CD4-positive, alpha-beta T cell (primary cell): ENCODE measurements around the gene SKAP1. TPM values are rescaled to one million over a fixed set of nuclear protein-coding genes. Genes with fewer than 3 reads are reported as not detected.

Source experiments
- ATAC-seq: fragments of 200-7000 bp; cut with Tn5 transposase; one replicate; pipeline ENCODE4 v1.10.0; 2022; ENCODE audit warnings: mild to moderate bottlenecking; ENCODE audit not compliant: poor library complexity
- CTCF ChIA-PET: fragments of 350-600 bp; sonication (Branson Sonifier 250); formaldehyde crosslinking; loops from one replicate; lab custom pipeline; 2021; ENCODE audit warnings: antibody characterized with exemption, inconsistent platforms; lab: Charles Lee
- POLR2A ChIA-PET: fragments of 350-600 bp; sonication (Branson Sonifier 250); formaldehyde crosslinking; loops from one replicate; lab custom pipeline; 2021; ENCODE audit warnings: antibody characterized with exemption, inconsistent platforms; lab: Charles Lee
- DNase-seq, 14 experiments: peaks; one replicate each; pipeline ENCODE4 v3.0.0-alpha.2; 2013 to 2020; ENCODE audit warnings: mixed read lengths in 2 of 14
- H3K27ac ChIP-seq, 2 donors: one replicate each; pipeline versions ENCODE4 v1.5.1 to v1.7.0; 2013; ENCODE audit warnings: low read length in 2 of 2, low read depth in 1 of 2, mild to moderate bottlenecking in 1 of 2
- H3K27me3 ChIP-seq, 2 experiments: 1 replicate in 1 of 2; 2 replicates in 1 of 2; pipeline versions ENCODE4 v1.6.1 to v1.7.0; 2013; ENCODE audit warnings: low read length in 2 of 2, control low read depth in 1 of 2, mild to moderate bottlenecking in 1 of 2, moderate library complexity in 1 of 2; ENCODE audit not compliant: insufficient read depth in 2 of 2, control insufficient read depth in 1 of 2
- H3K36me3 ChIP-seq: one replicate; pipeline ENCODE4 v1.6.1; 2013; ENCODE audit warnings: low read length, control low read depth; ENCODE audit not compliant: insufficient read depth
- H3K4me1 ChIP-seq: one replicate; pipeline ENCODE4 v1.6.1; 2013; ENCODE audit warnings: low read length, control low read depth; ENCODE audit not compliant: insufficient read depth
- H3K4me3 ChIP-seq: one replicate; pipeline ENCODE4 v1.5.1; 2013; ENCODE audit warnings: mild to moderate bottlenecking, low read length, moderate library complexity
- H3K9me3 ChIP-seq, 2 experiments: 1 replicate in 1 of 2; 2 replicates in 1 of 2; pipeline versions ENCODE4 v1.6.1 to v1.7.0; 2013; ENCODE audit warnings: low read length in 2 of 2, mild to moderate bottlenecking in 2 of 2, control low read depth in 1 of 2, moderate library complexity in 1 of 2; ENCODE audit not compliant: control insufficient read depth in 1 of 2, insufficient read depth in 1 of 2
- H3K27ac Mint-ChIP-seq: one replicate; pipeline ENCODE4 v1.8.0; 2020; ENCODE audit warnings: mixed read lengths
- H3K27me3 Mint-ChIP-seq: one replicate; pipeline ENCODE4 v1.8.0; 2021; ENCODE audit warnings: mixed read lengths
- H3K36me3 Mint-ChIP-seq: one replicate; pipeline ENCODE4 v1.8.0; 2021; ENCODE audit warnings: low read depth, mixed read lengths
- H3K4me1 Mint-ChIP-seq: one replicate; pipeline ENCODE4 v1.8.0; 2021; ENCODE audit warnings: low read depth, mixed read lengths
- H3K4me3 Mint-ChIP-seq: one replicate; pipeline ENCODE4 v1.8.0; 2020; ENCODE audit warnings: mild to moderate bottlenecking, mixed read lengths
- H3K9me3 Mint-ChIP-seq: one replicate; pipeline ENCODE4 v1.8.0; 2020; ENCODE audit warnings: mixed read lengths
- intact Hi-C, 2 experiments: fragments of 100-400 bp; cut with DNase I in 1 of 2; cut with micrococcal nuclease in 1 of 2; formaldehyde crosslinking; loops; one replicate each; pipeline versions ENCODE4 v1.15.1 to v1.9.0; 2023 to 2025; cut with DNase I, micrococcal nuclease
- total RNA-seq, 174 experiments: library from RNA in 2 of 174; stranded (reverse) in 2 of 174; gene quantifications; one replicate each; pipeline ENCODE4 v1.2.3 and lab custom pipeline; 2021 to 2026
- TF ChIP-seq, protein P1 (sequence below): fragments of 200-600 bp; IDR thresholded peaks from one replicate; pipeline ENCODE4 v1.8.0; 2022; ENCODE audit warnings: antibody characterized with exemption, mild to moderate bottlenecking

SKAP1 gene
- total RNA-seq, 2 experiments from 2014 or later = 92.0 to 95.1 TPM

DNA sequence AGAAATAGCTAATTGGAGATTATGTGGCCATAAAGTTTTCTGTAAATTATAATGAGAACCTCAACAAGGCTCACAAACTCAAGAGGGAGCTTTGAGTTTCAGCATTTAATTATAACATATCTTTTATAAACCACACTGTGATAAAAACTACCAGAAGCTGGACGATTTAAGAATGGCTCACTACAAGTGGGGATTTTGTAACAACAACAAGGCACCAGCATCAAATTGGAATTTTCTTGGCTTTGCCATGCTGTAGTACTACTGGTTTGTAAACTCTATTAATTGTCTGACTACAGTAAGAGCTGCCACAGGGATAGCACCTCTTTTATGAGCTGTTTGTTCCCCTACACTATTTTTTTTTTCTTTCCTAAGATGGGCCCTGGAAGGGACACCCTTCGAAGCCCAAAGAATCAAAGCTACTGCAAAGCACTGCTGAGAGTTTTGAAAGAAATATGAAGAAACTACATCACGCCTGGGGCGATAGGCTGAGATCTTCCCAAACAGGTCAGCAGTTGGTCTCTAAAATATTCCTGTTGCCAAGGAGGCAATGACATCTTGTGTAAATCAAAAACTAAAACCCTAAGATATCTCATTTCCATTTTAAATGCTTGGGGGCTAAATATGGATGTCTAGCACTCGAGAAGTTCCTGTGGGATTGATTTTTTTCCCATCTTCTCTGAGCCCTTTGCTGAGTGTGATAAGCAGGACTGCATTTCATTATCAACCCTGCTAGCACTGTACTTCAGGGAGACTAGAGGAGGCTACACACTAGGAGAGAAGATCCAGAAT lies 40.9 kb downstream of the SKAP1 start:
- ChIA-PET POLR2A (interaction anchor here (1.0 kb wide), 1 partner anchor 68 kb away, joined by 4 read pairs; no protein-coding TSS in a partner anchor), CTCF (interaction anchor here (1.3 kb wide), 1 partner anchor 68 kb away, joined by 6 read pairs; no protein-coding TSS in a partner anchor)
- Histone ChIP-seq H3K4me3 (no peak overlapping the region), H3K27me3 (no peaks in the 10 kb centered on the region), H3K27ac (no peak overlapping the region), H3K9me3 (no peaks in the 10 kb centered on the region), H3K4me1 (peaks cover 9% of the 10 kb centered on the region), H3K36me3 (peaks cover 49% of the 10 kb centered on the region)
- DNase-seq (no peak), ATAC-seq (no peak)
- Mint-ChIP-seq H3K36me3 (peaks cover 87% of the 10 kb centered on the region), H3K9me3 (no peaks in the 10 kb centered on the region), H3K27me3 (no peaks in the 10 kb centered on the region), H3K4me3 (no peak overlapping the region), H3K27ac (peak overlapping the region; percentile 51), H3K4me1 (peaks cover 68% of the 10 kb centered on the region)
- intact Hi-C loops = loop anchor here in 1 of 2 experiments (5.0 kb wide), 1 partner anchor 68 kb away; no protein-coding TSS in a partner anchor
- TF ChIP-seq, protein P1, sequence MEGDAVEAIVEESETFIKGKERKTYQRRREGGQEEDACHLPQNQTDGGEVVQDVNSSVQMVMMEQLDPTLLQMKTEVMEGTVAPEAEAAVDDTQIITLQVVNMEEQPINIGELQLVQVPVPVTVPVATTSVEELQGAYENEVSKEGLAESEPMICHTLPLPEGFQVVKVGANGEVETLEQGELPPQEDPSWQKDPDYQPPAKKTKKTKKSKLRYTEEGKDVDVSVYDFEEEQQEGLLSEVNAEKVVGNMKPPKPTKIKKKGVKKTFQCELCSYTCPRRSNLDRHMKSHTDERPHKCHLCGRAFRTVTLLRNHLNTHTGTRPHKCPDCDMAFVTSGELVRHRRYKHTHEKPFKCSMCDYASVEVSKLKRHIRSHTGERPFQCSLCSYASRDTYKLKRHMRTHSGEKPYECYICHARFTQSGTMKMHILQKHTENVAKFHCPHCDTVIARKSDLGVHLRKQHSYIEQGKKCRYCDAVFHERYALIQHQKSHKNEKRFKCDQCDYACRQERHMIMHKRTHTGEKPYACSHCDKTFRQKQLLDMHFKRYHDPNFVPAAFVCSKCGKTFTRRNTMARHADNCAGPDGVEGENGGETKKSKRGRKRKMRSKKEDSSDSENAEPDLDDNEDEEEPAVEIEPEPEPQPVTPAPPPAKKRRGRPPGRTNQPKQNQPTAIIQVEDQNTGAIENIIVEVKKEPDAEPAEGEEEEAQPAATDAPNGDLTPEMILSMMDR = no peak

DNA sequence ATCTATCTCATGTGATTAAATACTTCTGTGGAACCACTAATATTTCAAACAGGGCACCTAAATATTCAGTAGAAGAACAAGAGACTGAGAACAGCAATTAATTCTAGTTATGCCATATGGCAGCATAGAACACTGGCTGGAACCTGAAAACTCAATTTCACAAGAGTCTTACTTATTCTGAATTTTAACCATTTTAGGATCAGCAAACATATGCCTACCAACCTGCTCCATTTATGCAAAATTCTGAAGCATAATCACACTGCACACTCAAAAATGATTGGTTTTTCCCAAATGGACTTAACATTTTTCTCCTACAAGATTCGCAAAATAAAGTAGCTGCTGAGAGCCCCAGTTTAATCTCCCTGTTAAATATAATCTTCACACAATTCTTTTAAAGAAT lies 43.2 kb downstream of the SKAP1 start:
- H3K4me3 Mint-ChIP-seq = no peak overlapping the region
- TF ChIP-seq, protein P1 = no peak
- intact Hi-C loops = loop anchor here in 1 of 2 experiments (5.0 kb wide), 1 partner anchor 70 kb away; no protein-coding TSS in a partner anchor
- Histone ChIP-seq H3K27ac (no peak overlapping the region), H3K9me3 (no peaks in the 10 kb centered on the region), H3K36me3 (peaks cover 46% of the 10 kb centered on the region), H3K4me3 (no peak overlapping the region), H3K4me1 (peaks cover 5% of the 10 kb centered on the region), H3K27me3 (no peaks in the 10 kb centered on the region)
- ChIA-PET CTCF (interaction anchor here (0.7 to 1.1 kb wide), 2 partner anchors 70 to 150 kb away, joined by 3 to 4 read pairs; no protein-coding TSS in a partner anchor), POLR2A (interaction anchor here (0.7 to 1.2 kb wide), 2 partner anchors 22 to 280 kb away, joined by 3 to 4 read pairs; partner anchors contain the start of gene SNX11)
- H3K4me1 Mint-ChIP-seq = peaks cover 68% of the 10 kb centered on the region
- H3K9me3 Mint-ChIP-seq = no peaks in the 10 kb centered on the region
- peak overlapping the region; percentile 16 for H3K27ac Mint-ChIP-seq
- DNase-seq (no peak), ATAC-seq (no peak)
- H3K27me3 Mint-ChIP-seq = no peaks in the 10 kb centered on the region
- peaks cover 88% of the 10 kb centered on the region for H3K36me3 Mint-ChIP-seq

DNA sequence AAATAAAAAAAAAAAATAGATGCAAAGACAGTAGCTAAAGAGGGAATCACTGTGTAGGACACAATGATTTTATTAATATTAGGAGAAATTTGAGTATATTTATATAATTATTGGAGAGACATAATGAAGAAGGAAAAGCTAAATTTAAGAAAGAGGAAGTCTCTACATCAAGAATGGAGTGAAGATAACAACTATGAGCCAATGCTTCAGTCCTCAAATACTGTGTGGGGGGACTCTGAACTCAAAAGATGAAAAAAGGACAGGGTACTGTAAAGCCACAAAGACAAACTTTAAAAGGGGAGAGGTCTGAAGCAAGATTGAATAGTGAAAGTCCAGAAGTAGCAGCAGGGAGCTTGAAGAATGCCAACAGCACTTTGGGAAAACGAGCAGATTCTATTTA lies 44.7 kb downstream of the SKAP1 start:
- Histone ChIP-seq H3K27ac (no peak overlapping the region), H3K9me3 (no peaks in the 10 kb centered on the region), H3K4me1 (peaks cover 5% of the 10 kb centered on the region), H3K4me3 (no peak overlapping the region), H3K36me3 (peaks cover 54% of the 10 kb centered on the region), H3K27me3 (no peaks in the 10 kb centered on the region)
- intact Hi-C loops = loop anchor here in 1 of 2 experiments (5.0 kb wide), 1 partner anchor 72 kb away; no protein-coding TSS in a partner anchor
- no peak for ATAC-seq
- POLR2A ChIA-PET = interaction anchor here (0.7 kb wide), 1 partner anchor 56 kb away, joined by 3 read pairs; no protein-coding TSS in a partner anchor
- no peaks in the 10 kb centered on the region for H3K9me3 Mint-ChIP-seq
- H3K4me3 Mint-ChIP-seq = no peak overlapping the region
- H3K4me1 Mint-ChIP-seq = peaks cover 70% of the 10 kb centered on the region
- H3K36me3 Mint-ChIP-seq = peaks cover 90% of the 10 kb centered on the region
- CTCF ChIA-PET = interaction anchor here (0.6 to 1.4 kb wide), 6 partner anchors 8 to 72 kb away, joined by 3 to 5 read pairs (median 3); no protein-coding TSS in a partner anchor
- no peak for DNase-seq
- no peaks in the 10 kb centered on the region for H3K27me3 Mint-ChIP-seq
- H3K27ac Mint-ChIP-seq = peak overlapping the region; percentile 36
- TF ChIP-seq, protein P1 = no peak
